ENCODE data around the gene C1GALT1.

DNA sequence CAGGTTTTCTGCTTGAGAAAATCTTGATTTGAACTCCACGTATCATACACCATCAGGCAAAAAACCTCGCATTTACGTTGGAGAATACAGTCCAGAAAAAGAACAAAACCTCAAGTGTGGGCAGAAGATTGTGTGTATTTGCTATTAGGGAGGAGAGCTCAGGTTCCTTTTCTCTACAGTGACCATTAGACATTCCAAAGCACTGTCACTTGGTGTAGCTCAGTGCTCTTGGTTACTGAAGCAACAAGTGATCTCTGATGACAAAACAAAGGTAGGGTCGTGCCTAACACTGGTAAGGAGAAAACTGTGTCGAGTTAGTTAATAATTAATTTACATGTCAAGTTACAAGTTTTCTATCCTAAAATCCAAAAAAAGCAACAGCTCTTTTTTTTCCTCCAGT is 72.6 kb downstream of the C1GALT1 start:
- TF ChIP-seq, protein P1, sequence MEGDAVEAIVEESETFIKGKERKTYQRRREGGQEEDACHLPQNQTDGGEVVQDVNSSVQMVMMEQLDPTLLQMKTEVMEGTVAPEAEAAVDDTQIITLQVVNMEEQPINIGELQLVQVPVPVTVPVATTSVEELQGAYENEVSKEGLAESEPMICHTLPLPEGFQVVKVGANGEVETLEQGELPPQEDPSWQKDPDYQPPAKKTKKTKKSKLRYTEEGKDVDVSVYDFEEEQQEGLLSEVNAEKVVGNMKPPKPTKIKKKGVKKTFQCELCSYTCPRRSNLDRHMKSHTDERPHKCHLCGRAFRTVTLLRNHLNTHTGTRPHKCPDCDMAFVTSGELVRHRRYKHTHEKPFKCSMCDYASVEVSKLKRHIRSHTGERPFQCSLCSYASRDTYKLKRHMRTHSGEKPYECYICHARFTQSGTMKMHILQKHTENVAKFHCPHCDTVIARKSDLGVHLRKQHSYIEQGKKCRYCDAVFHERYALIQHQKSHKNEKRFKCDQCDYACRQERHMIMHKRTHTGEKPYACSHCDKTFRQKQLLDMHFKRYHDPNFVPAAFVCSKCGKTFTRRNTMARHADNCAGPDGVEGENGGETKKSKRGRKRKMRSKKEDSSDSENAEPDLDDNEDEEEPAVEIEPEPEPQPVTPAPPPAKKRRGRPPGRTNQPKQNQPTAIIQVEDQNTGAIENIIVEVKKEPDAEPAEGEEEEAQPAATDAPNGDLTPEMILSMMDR (conservative IDR thresholded peaks at IDR 0.05; ENCODE audit: low read depth in 2 of 2), result no peak
- TF ChIP-seq EZH2 (IDR thresholded peaks at IDR 0.05; ENCODE audit: low read depth, unreplicated experiment) (no peak), POLR2AphosphoS5 (IDR thresholded peaks at IDR 0.05; ENCODE audit: low read depth) (no peak), CREB1 (CRISPR knock-in tag; IDR thresholded peaks at IDR 0.05; ENCODE audit: low read depth) (no peak), EZH2phosphoT487 (IDR thresholded peaks at IDR 0.05; ENCODE audit: unreplicated experiment) (no peak), NANOG (IDR thresholded peaks at IDR 0.05; ENCODE audit: borderline replicate concordance) (no peak), JUNB (IDR thresholded peaks at IDR 0.05; ENCODE audit: unreplicated experiment) (no peak), ZNF114 (CRISPR knock-in tag; IDR thresholded peaks at IDR 0.05) (no peak), STAT1 (IDR thresholded peaks at IDR 0.05; ENCODE audit: unreplicated experiment) (no peak)
- TF ChIP-seq, protein P2, sequence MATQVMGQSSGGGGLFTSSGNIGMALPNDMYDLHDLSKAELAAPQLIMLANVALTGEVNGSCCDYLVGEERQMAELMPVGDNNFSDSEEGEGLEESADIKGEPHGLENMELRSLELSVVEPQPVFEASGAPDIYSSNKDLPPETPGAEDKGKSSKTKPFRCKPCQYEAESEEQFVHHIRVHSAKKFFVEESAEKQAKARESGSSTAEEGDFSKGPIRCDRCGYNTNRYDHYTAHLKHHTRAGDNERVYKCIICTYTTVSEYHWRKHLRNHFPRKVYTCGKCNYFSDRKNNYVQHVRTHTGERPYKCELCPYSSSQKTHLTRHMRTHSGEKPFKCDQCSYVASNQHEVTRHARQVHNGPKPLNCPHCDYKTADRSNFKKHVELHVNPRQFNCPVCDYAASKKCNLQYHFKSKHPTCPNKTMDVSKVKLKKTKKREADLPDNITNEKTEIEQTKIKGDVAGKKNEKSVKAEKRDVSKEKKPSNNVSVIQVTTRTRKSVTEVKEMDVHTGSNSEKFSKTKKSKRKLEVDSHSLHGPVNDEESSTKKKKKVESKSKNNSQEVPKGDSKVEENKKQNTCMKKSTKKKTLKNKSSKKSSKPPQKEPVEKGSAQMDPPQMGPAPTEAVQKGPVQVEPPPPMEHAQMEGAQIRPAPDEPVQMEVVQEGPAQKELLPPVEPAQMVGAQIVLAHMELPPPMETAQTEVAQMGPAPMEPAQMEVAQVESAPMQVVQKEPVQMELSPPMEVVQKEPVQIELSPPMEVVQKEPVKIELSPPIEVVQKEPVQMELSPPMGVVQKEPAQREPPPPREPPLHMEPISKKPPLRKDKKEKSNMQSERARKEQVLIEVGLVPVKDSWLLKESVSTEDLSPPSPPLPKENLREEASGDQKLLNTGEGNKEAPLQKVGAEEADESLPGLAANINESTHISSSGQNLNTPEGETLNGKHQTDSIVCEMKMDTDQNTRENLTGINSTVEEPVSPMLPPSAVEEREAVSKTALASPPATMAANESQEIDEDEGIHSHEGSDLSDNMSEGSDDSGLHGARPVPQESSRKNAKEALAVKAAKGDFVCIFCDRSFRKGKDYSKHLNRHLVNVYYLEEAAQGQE (IDR thresholded peaks at IDR 0.05; ENCODE audit: unreplicated experiment), result no peak
- TF ChIP-seq, protein P3, sequence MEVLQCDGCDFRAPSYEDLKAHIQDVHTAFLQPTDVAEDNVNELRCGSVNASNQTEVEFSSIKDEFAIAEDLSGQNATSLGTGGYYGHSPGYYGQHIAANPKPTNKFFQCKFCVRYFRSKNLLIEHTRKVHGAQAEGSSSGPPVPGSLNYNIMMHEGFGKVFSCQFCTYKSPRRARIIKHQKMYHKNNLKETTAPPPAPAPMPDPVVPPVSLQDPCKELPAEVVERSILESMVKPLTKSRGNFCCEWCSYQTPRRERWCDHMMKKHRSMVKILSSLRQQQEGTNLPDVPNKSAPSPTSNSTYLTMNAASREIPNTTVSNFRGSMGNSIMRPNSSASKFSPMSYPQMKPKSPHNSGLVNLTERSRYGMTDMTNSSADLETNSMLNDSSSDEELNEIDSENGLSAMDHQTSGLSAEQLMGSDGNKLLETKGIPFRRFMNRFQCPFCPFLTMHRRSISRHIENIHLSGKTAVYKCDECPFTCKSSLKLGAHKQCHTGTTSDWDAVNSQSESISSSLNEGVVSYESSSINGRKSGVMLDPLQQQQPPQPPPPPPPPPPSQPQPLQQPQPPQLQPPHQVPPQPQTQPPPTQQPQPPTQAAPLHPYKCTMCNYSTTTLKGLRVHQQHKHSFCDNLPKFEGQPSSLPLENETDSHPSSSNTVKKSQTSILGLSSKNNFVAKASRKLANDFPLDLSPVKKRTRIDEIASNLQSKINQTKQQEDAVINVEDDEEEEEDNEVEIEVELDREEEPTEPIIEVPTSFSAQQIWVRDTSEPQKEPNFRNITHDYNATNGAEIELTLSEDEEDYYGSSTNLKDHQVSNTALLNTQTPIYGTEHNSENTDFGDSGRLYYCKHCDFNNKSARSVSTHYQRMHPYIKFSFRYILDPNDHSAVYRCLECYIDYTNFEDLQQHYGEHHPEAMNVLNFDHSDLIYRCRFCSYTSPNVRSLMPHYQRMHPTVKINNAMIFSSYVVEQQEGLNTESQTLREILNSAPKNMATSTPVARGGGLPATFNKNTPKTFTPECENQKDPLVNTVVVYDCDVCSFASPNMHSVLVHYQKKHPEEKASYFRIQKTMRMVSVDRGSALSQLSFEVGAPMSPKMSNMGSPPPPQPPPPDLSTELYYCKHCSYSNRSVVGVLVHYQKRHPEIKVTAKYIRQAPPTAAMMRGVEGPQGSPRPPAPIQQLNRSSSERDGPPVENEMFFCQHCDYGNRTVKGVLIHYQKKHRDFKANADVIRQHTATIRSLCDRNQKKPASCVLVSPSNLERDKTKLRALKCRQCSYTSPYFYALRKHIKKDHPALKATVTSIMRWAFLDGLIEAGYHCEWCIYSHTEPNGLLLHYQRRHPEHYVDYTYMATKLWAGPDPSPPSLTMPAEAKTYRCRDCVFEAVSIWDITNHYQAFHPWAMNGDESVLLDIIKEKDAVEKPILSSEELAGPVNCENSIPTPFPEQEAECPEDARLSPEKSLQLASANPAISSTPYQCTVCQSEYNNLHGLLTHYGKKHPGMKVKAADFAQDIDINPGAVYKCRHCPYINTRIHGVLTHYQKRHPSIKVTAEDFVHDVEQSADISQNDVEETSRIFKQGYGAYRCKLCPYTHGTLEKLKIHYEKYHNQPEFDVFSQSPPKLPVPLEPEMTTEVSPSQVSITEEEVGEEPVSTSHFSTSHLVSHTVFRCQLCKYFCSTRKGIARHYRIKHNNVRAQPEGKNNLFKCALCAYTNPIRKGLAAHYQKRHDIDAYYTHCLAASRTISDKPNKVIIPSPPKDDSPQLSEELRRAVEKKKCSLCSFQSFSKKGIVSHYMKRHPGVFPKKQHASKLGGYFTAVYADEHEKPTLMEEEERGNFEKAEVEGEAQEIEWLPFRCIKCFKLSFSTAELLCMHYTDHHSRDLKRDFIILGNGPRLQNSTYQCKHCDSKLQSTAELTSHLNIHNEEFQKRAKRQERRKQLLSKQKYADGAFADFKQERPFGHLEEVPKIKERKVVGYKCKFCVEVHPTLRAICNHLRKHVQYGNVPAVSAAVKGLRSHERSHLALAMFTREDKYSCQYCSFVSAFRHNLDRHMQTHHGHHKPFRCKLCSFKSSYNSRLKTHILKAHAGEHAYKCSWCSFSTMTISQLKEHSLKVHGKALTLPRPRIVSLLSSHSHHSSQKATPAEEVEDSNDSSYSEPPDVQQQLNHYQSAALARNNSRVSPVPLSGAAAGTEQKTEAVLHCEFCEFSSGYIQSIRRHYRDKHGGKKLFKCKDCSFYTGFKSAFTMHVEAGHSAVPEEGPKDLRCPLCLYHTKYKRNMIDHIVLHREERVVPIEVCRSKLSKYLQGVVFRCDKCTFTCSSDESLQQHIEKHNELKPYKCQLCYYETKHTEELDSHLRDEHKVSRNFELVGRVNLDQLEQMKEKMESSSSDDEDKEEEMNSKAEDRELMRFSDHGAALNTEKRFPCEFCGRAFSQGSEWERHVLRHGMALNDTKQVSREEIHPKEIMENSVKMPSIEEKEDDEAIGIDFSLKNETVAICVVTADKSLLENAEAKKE (CRISPR knock-in tag; IDR thresholded peaks at IDR 0.05), result no peak
